NCI-H2171 treated with DMSO at 0.1 percent for 48 hours (cell line): Measurements from ENCODE around the gene TNFSF13.
"Not testable (repeated sequence)": the region's sequence is repeated elsewhere in the genome, so short reads cannot be mapped to it uniquely, and the experiment has no call there.

Source experiments
- DNase-seq: peaks from one replicate; lab custom pipeline; 2025; lab: John Stamatoyannopoulos, UW

TNFSF13 gene

DNA sequence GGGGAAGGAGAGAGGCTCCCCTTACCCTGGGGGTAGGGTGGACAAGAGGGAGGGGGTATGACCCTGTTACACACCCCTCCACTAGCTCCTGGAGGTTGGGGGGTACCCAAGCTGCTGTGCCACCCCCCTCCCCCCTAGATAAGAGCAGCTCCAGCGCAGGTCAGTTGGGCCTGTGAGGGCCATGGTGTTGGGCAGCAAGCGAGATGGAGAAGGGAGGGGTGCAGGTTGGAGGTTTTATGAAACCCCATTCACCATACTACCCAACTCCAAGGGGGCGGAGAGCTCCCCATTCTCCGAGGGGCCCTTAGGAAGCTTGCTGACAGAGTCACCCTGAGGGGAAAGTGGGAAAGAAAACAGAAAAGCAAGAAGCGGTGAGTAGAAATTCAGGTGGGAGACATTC, 33.0 kb downstream of the TNFSF13 start:
- no peak for DNase-seq

GRCh38 chr17:7592422-7593021, 34.0 kb downstream of the TNFSF13 start:
- DNase-seq, result no peak

- no peak for DNase-seq
These were observed 34.7 kb downstream of the TNFSF13 start for GRCh38 chr17:7593296-7593695.

GRCh38 chr17:7597561-7597960, 39.0 kb downstream of the TNFSF13 start:
- not testable (repeated sequence) for DNase-seq

DNA sequence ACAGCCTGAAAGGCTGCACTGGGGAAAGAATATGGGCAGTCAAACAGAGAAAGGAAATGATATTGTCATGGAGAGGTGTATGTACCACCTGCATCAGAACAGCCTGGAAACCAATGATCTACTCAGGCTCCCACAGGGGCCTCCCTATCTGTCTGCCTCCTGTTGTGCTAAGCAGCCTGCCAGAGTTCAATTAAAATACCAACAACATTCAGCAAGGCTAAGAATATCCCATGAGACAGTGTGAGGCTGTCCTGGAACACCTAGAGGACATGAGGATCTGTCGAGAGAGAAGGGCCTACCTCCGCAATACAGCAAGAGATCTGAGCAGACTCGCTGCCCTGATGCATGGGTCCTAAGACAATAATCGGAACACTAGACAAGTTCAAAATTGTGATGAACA, 47.7 kb downstream of the TNFSF13 start:
- DNase-seq, result peak; percentile 5

DNA sequence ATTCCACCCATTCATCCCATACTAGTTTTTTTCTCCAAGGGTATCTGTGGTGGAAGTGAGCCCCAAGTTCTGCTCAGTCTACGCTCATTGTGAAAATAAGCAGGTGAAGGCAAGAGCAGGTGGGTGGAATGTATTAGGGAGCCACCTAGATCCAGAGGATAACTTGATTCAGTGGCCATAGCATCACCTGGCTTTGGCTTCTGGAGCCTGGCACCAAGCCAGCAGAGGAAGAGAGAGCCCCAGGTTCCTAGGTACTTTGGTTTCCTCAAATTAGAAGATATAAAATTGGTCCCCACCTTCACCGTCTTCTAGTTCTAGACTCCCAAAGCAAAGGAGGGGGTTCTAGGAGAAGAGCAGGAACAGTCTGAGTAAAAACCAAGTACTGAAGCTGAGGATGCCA, 52.1 kb downstream of the TNFSF13 start:
- no peak for DNase-seq
